Measurements from ENCODE around the gene CCDC187.

Gene CCDC187

GRCh38 chr9:136339958-136340310, 36.0 kb upstream of the CCDC187 start:
- FAIRE-seq (no peak), DNase-seq (ENCODE audit: low spot score) (no peak)

GRCh38 chr9:136339173-136339957, 35.5 kb upstream of the CCDC187 start:
- FAIRE-seq, result peak; percentile 15
- peak; percentile 31 for DNase-seq (ENCODE audit: low spot score)

- DNase-seq (ENCODE audit: low spot score), result no peak
- no peak for FAIRE-seq
Measured at GRCh38 chr9:136338511-136338910, 34.6 kb upstream of the CCDC187 start.

- DNase-seq (ENCODE audit: low spot score), result no peak
- FAIRE-seq, result no peak
Measured at GRCh38 chr9:136337416-136338395, 33.8 kb upstream of the CCDC187 start.

GRCh38 chr9:136336881-136337280, 33.0 kb upstream of the CCDC187 start:
- DNase-seq (ENCODE audit: low spot score) (no peak), FAIRE-seq (no peak)

GRCh38 chr9:136336156-136336870, 32.4 kb upstream of the CCDC187 start:
- FAIRE-seq (no peak), DNase-seq (ENCODE audit: low spot score) (no peak)

- FAIRE-seq, result no peak
- DNase-seq (ENCODE audit: low spot score), result no peak
Measured at GRCh38 chr9:136335296-136336155, 31.6 kb upstream of the CCDC187 start.

GRCh38 chr9:136334541-136334940, 30.6 kb upstream of the CCDC187 start:
- FAIRE-seq, result no peak

GRCh38 chr9:136333486-136333885, 29.6 kb upstream of the CCDC187 start:
- DNase-seq (ENCODE audit: low spot score) (no peak), FAIRE-seq (no peak)

More at GRCh38 chr9:136334541-136334940, 30.6 kb upstream of the CCDC187 start:
- no peak for DNase-seq (ENCODE audit: low spot score)

GRCh38 chr9:136333045-136333444, 29.2 kb upstream of the CCDC187 start:
- DNase-seq (ENCODE audit: low spot score) (no peak), FAIRE-seq (no peak)

GRCh38 chr9:136332482-136332983, 28.6 kb upstream of the CCDC187 start:
- DNase-seq (ENCODE audit: low spot score), result no peak
- no peak for FAIRE-seq

GRCh38 chr9:136331556-136332481, 27.9 kb upstream of the CCDC187 start:
- DNase-seq (ENCODE audit: low spot score), result no peak
- no peak for FAIRE-seq

- FAIRE-seq (no peak), DNase-seq (ENCODE audit: low spot score) (no peak)
Measured at GRCh38 chr9:136331030-136331429, 27.1 kb upstream of the CCDC187 start.

- DNase-seq (ENCODE audit: low spot score), result no peak
Measured at GRCh38 chr9:136330406-136330990, 26.6 kb upstream of the CCDC187 start.

GRCh38 chr9:136329636-136330405, 25.9 kb upstream of the CCDC187 start:
- no peak for DNase-seq (ENCODE audit: low spot score)
- FAIRE-seq, result no peak

More at GRCh38 chr9:136330406-136330990, 26.6 kb upstream of the CCDC187 start:
- FAIRE-seq, result no peak

- FAIRE-seq (no peak), DNase-seq (ENCODE audit: low spot score) (no peak)
Measured at GRCh38 chr9:136329211-136329627, 25.3 kb upstream of the CCDC187 start.

GRCh38 chr9:136328622-136329041, 24.7 kb upstream of the CCDC187 start:
- DNase-seq (ENCODE audit: low spot score) (no peak), FAIRE-seq (no peak)

GRCh38 chr9:136328011-136328621, 24.2 kb upstream of the CCDC187 start:
- FAIRE-seq, result no peak

More at GRCh38 chr9:136328011-136328621, 24.2 kb upstream of the CCDC187 start:
- no peak for DNase-seq (ENCODE audit: low spot score)

Measured in RCC 7860 (cell line).